Colonic mucosa (tissue), 4 donors: ENCODE measurements around the gene TNS3. TPM values are rescaled to one million over a fixed set of nuclear protein-coding genes. Genes with fewer than 3 reads are reported as not detected.
A peak's percentile ranks its signal among the peaks of the same experiment; 100 is the strongest.
"Not testable (repeated sequence)": the region's sequence is repeated elsewhere in the genome, so short reads cannot be mapped to it uniquely, and the experiment has no call there.

Source experiments
- DNase-seq: peaks from one replicate; pipeline ENCODE4 v3.0.0-alpha.2; 2020
- H3K27ac ChIP-seq: fragments of 200-600 bp; one replicate; pipeline ENCODE4 v1.8.0; 2021
- H3K27me3 ChIP-seq: fragments of 200-600 bp; one replicate; pipeline ENCODE4 v1.8.0; 2021
- H3K36me3 ChIP-seq: fragments of 200-600 bp; one replicate; pipeline ENCODE4 v1.8.0; 2021
- H3K4me1 ChIP-seq: fragments of 200-600 bp; one replicate; pipeline ENCODE4 v1.8.0; 2021; ENCODE audit warnings: mild to moderate bottlenecking
- H3K4me3 ChIP-seq: fragments of 200-600 bp; one replicate; pipeline ENCODE4 v1.8.0; 2021
- H3K9ac ChIP-seq, 2 donors: one replicate each; pipeline ENCODE4 v1.7.0; 2013; ENCODE audit warnings: control low read depth in 2 of 2, low read depth in 2 of 2, low read length in 2 of 2
- H3K9me3 ChIP-seq: fragments of 200-600 bp; one replicate; pipeline ENCODE4 v1.8.0; 2021
- CTCF ChIP-seq: fragments of 200-600 bp; IDR thresholded peaks from one replicate; pipeline ENCODE4 v1.8.0; 2022; ENCODE audit warnings: antibody characterized with exemption, mild to moderate bottlenecking
- intact Hi-C: fragments of 100-400 bp; cut with DNase I; formaldehyde crosslinking; loops from one replicate; pipeline ENCODE4 v1.14.1; 2022
- total RNA-seq, 2 donors: library from RNA; stranded (reverse); fragmentation: NEBNext Ultra II Directional in 1 of 2; extraction: Animal tissue kit (Norgen Biotek cat#: 25700) in 1 of 2; gene quantifications; one replicate each; pipeline ENCODE4 v1.2.1, GENCODE V29; 2021
- donor health status: healthy.
- donor health status: DM: no; HTN: no; CAD: no.
- donor health status: DM: no; HTN: no; CAD: no.

The TNS3 gene
- total RNA-seq, 2 donors from 2014 or later, result 41.1 to 58.2 TPM

GRCh38 chr7:47591655-47592572 lies 10.0 kb upstream of the TNS3 start:
- H3K4me1 ChIP-seq, result peaks cover 4% of the 10 kb centered on the region
- H3K36me3 ChIP-seq, result no peaks in the 10 kb centered on the region
- H3K9ac ChIP-seq, result no peak overlapping the region
- DNase-seq, result no peak
- H3K27ac ChIP-seq, result no peak overlapping the region
- H3K27me3 ChIP-seq, result no peaks in the 10 kb centered on the region
- H3K9me3 ChIP-seq, result peaks cover 1% of the 10 kb centered on the region
- H3K4me3 ChIP-seq, result no peak overlapping the region
- intact Hi-C loops, result no loop called here
- no peak for TF ChIP-seq CTCF

DNA sequence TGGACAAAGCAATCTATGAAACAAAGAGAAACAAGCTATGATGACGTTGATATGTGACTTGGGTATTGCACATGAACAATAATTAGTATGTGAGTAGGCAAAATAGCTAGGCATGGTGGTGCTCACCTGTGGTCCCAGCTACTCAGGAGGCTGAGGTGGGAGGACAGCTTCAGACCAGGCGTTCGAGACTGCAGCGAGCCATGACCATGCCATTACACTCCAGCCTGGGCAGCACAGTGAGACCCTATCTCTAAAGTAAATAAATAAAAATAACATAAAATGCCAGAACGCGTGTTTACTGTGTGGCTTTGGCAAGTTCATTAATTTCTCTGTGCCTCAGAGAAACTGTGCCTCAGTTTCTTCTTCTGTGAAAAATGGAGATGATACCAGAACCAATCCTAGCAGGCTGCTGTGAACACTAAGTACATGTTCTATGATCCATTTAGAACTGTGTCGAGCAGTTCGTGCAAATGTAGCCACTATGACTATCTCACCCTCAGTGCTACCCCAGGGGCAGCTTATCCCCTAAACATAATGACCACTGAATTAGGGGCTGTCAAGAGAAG lies 9.3 kb upstream of the TNS3 start:
- Histone ChIP-seq H3K4me3 (no peak overlapping the region), H3K9me3 (no peaks in the 10 kb centered on the region), H3K27ac (no peak overlapping the region), H3K4me1 (peaks cover 4% of the 10 kb centered on the region), H3K27me3 (no peaks in the 10 kb centered on the region), H3K9ac (no peak overlapping the region), H3K36me3 (no peaks in the 10 kb centered on the region)
- no peak for TF ChIP-seq CTCF
- DNase-seq, result no peak
- intact Hi-C loops, result no loop called here

DNA sequence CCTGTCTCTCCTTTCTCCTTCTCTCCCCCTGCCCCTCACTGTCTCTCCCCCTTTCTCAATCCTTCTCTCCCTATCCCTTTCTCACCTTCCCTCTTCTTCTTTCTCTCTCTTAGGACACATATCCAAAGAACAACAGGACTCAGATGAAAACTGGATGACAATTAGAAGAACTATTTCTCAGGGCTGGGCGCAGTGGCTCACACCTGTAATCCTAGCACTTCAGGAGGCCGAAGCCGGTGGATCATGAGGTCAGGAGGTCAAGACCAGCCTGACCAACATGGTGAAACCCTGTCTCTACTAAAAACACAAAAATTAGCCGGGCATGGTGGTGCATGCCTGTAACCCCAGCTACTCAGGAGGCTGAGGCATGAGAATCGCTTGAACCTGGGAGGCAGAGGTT lies 8.3 kb upstream of the TNS3 start:
- H3K4me1 ChIP-seq, H3K36me3 ChIP-seq, H3K27me3 ChIP-seq, H3K9me3 ChIP-seq, DNase-seq, H3K9ac ChIP-seq, intact Hi-C loops, H3K27ac ChIP-seq, H3K4me3 ChIP-seq: not testable (repeated sequence)

- Histone ChIP-seq H3K4me1 (peaks cover 4% of the 10 kb centered on the region), H3K27ac (peak overlapping the region; percentile 34), H3K9me3 (no peaks in the 10 kb centered on the region), H3K4me3 (no peak overlapping the region), H3K36me3 (no peaks in the 10 kb centered on the region), H3K27me3 (no peaks in the 10 kb centered on the region), H3K9ac (no peak overlapping the region)
- no peak for TF ChIP-seq CTCF
- DNase-seq, result peak; percentile 76
- intact Hi-C loops, result loop anchor here (10.0 kb wide), 1 partner anchor 144 kb away; no protein-coding TSS in a partner anchor
Measured at GRCh38 chr7:47588704-47589225, 6.9 kb upstream of the TNS3 start.

- DNase-seq, result no peak
- Histone ChIP-seq H3K27me3 (no peaks in the 10 kb centered on the region), H3K4me1 (peaks cover 4% of the 10 kb centered on the region), H3K36me3 (no peaks in the 10 kb centered on the region), H3K4me3 (no peak overlapping the region), H3K9me3 (no peaks in the 10 kb centered on the region), H3K9ac (no peak overlapping the region), H3K27ac (peak overlapping the region; percentile 34)
- intact Hi-C loops, result loop anchor here (10.0 kb wide), 1 partner anchor 143 kb away; no protein-coding TSS in a partner anchor
- TF ChIP-seq CTCF, result no peak
Measured at GRCh38 chr7:47587976-47588375, 6.1 kb upstream of the TNS3 start.
